H1 (cell line): ENCODE measurements around the gene C17orf113. TPM values are rescaled to one million over a fixed set of nuclear protein-coding genes. Genes with fewer than 3 reads are reported as not detected.
A peak's percentile ranks its signal among the peaks of the same experiment; 100 is the strongest.

Experiments used
- CTCF ChIA-PET: fragments of 300-600 bp; sonication (Branson Sonifier 250); formaldehyde crosslinking; loops from one replicate; lab custom pipeline; 2021; ENCODE audit not compliant: partially characterized antibody; lab: Charles Lee
- POLR2A ChIA-PET: fragments of 300-600 bp; sonication (Branson Sonifier 250); formaldehyde crosslinking; loops from one replicate; lab custom pipeline; 2021; ENCODE audit warnings: inconsistent platforms; ENCODE audit not compliant: partially characterized antibody; lab: Charles Lee
- DNase-seq, 2 experiments: peaks; one replicate each; pipeline versions ENCODE4 v3.0.0 to v3.0.0-alpha.2; 2010 to 2022; ENCODE audit warnings: low spot score in 2 of 2, low read depth in 1 of 2, mixed read lengths in 1 of 2
- FAIRE-seq: peaks from 2 replicates; lab custom pipeline; 2011; peaks lifted over from hg19 to GRCh38; lab: Jason Lieb, UNC
- H2AFZ ChIP-seq: 2 replicates; pipeline ENCODE4 v1.8.1; 2012; ENCODE audit warnings: low read length, inconsistent platforms
- H2AK5ac ChIP-seq: 2 replicates; pipeline ENCODE4 v1.6.1; 2013; ENCODE audit warnings: low read depth, low read length
- H2BK120ac ChIP-seq: replicated peaks from 2 replicates; pipeline ENCODE3; 2013; ENCODE audit warnings: low read depth, low read length, inconsistent platforms
- H2BK12ac ChIP-seq: 2 replicates; pipeline ENCODE4 v1.6.1; 2013; ENCODE audit warnings: low read depth, low read length
- H2BK15ac ChIP-seq: 2 replicates; pipeline ENCODE4 v1.6.1; 2013; ENCODE audit warnings: low read length
- H2BK20ac ChIP-seq: 2 replicates; pipeline ENCODE4 v1.6.1; 2013; ENCODE audit warnings: low read length
- H2BK5ac ChIP-seq: 2 replicates; pipeline ENCODE4 v1.6.1; 2013; ENCODE audit warnings: low read depth, low read length
- H3K14ac ChIP-seq: 2 replicates; pipeline ENCODE4 v1.6.1; 2013; ENCODE audit warnings: inconsistent platforms; ENCODE audit not compliant: insufficient read length
- H3K18ac ChIP-seq: 2 replicates; pipeline ENCODE4 v1.6.1; 2013; ENCODE audit warnings: low read length; ENCODE audit errors: extremely low read depth
- H3K23ac ChIP-seq: 2 replicates; pipeline ENCODE4 v1.6.1; 2013; ENCODE audit warnings: inconsistent platforms; ENCODE audit not compliant: insufficient read length
- H3K23me2 ChIP-seq: 2 replicates; pipeline ENCODE4 v1.6.1; 2013; ENCODE audit warnings: low read depth, low read length
- H3K27ac ChIP-seq: 2 replicates; pipeline ENCODE4 v1.6.1; 2011; ENCODE audit warnings: low read depth, low read length, inconsistent platforms
- H3K27me3 ChIP-seq, 4 experiments: replicated peaks in 1 of 4; 1 replicate in 1 of 4; 2 replicates in 3 of 4; pipeline versions ENCODE4 v1.6.1 to v1.8.1; 2011 to 2013; ENCODE audit warnings: low read length in 3 of 4, mild to moderate bottlenecking in 3 of 4, inconsistent platforms in 2 of 4, mixed read lengths in 2 of 4, moderate library complexity in 1 of 4; ENCODE audit not compliant: control insufficient read depth in 3 of 4, insufficient read depth in 3 of 4; ENCODE audit errors: extremely low read depth in 1 of 4
- H3K36me3 ChIP-seq, 4 experiments: 2 replicates each; pipeline versions ENCODE4 v1.6.1 to v1.8.1; 2011 to 2013; ENCODE audit warnings: mild to moderate bottlenecking in 4 of 4, low read length in 3 of 4, moderate library complexity in 2 of 4, control low read depth in 1 of 4, inconsistent platforms in 1 of 4; ENCODE audit not compliant: insufficient read depth in 4 of 4, control insufficient read depth in 2 of 4
- H3K4ac ChIP-seq: replicated peaks from 2 replicates; pipeline ENCODE3; 2013; ENCODE audit warnings: low read length, low read depth, mixed read lengths, inconsistent platforms; ENCODE audit not compliant: insufficient read length
- H3K4me1 ChIP-seq, 4 experiments: replicated peaks in 1 of 4; 1 replicate in 1 of 4; 2 replicates in 3 of 4; pipeline versions ENCODE4 v1.6.1 to v1.8.1; 2011 to 2013; ENCODE audit warnings: low read length in 3 of 4, inconsistent platforms in 2 of 4, mixed read lengths in 1 of 4; ENCODE audit not compliant: insufficient read depth in 4 of 4, control insufficient read depth in 3 of 4
- H3K4me2 ChIP-seq, 2 experiments: 2 replicates each; pipeline versions ENCODE4 v1.6.1 to v1.8.1; 2011 to 2013; ENCODE audit warnings: low read depth in 2 of 2, low read length in 2 of 2, control low read depth in 1 of 2, inconsistent platforms in 1 of 2, mild to moderate bottlenecking in 1 of 2; ENCODE audit not compliant: insufficient read depth in 1 of 2
- H3K4me3 ChIP-seq, 4 experiments: fragments of 200-600, 300-600 bp in 1 of 4; sonication (generic), shearing (Covaris generic), sonication (Bioruptor Twin) in 1 of 4; 2 replicates each; pipeline versions ENCODE4 v1.5.1 to v1.8.1; 2011 to 2016; ENCODE audit warnings: low read length in 4 of 4, low read depth in 3 of 4, control low read depth in 2 of 4, inconsistent platforms in 2 of 4, mild to moderate bottlenecking in 2 of 4, mixed read lengths in 1 of 4, moderate library complexity in 1 of 4; ENCODE audit not compliant: insufficient read depth in 2 of 4; ENCODE audit errors: extremely low read depth in 1 of 4
- H3K56ac ChIP-seq: replicated peaks from 2 replicates; pipeline ENCODE3; 2013; ENCODE audit warnings: low read depth, mild to moderate bottlenecking, mixed read lengths, low read length, inconsistent platforms; ENCODE audit not compliant: insufficient read length
- H3K79me1 ChIP-seq: 2 replicates; pipeline ENCODE4 v1.6.1; 2013; ENCODE audit warnings: low read depth, low read length, control low read depth
- H3K79me2 ChIP-seq, 2 experiments: 2 replicates each; pipeline versions ENCODE4 v1.6.1 to v1.8.1; 2012 to 2013; ENCODE audit warnings: low read length in 2 of 2, mild to moderate bottlenecking in 2 of 2, inconsistent platforms in 1 of 2; ENCODE audit not compliant: insufficient read depth in 2 of 2, control insufficient read depth in 1 of 2
- H3K9ac ChIP-seq, 4 experiments: replicated peaks in 1 of 4; 1 replicate in 1 of 4; 2 replicates in 3 of 4; pipeline versions ENCODE4 v1.6.1 to v1.8.1; 2011 to 2013; ENCODE audit warnings: low read depth in 3 of 4, low read length in 3 of 4, control low read depth in 2 of 4, mild to moderate bottlenecking in 2 of 4, moderate library complexity in 2 of 4, inconsistent platforms in 1 of 4; ENCODE audit errors: extremely low read depth in 1 of 4
- H3K9me3 ChIP-seq, 2 experiments: 2 replicates each; pipeline versions ENCODE4 v1.6.1 to v1.8.1; 2012 to 2013; ENCODE audit warnings: mild to moderate bottlenecking in 2 of 2, moderate library complexity in 2 of 2, control low read depth in 1 of 2, inconsistent platforms in 1 of 2, low read depth in 1 of 2, low read length in 1 of 2, mixed read lengths in 1 of 2; ENCODE audit not compliant: insufficient read depth in 2 of 2
- H4K20me1 ChIP-seq, 2 experiments: replicated peaks in 1 of 2; 2 replicates each; pipeline versions ENCODE3 to v1.8.1; 2011 to 2013; ENCODE audit warnings: inconsistent platforms in 2 of 2, low read length in 2 of 2, mild to moderate bottlenecking in 1 of 2; ENCODE audit not compliant: insufficient read depth in 2 of 2, control insufficient read depth in 1 of 2
- H4K5ac ChIP-seq: 2 replicates; pipeline ENCODE4 v1.6.1; 2013; ENCODE audit warnings: low read length, low read depth, mixed read lengths, inconsistent platforms; ENCODE audit not compliant: insufficient read length
- H4K8ac ChIP-seq: 2 replicates; pipeline ENCODE4 v1.8.0; 2013; ENCODE audit warnings: mild to moderate bottlenecking, moderate library complexity, low read length, inconsistent platforms; ENCODE audit not compliant: insufficient read depth; ENCODE audit errors: extremely low read depth
- H4K91ac ChIP-seq: replicated peaks from 2 replicates; pipeline ENCODE3; 2013; ENCODE audit warnings: low read length, mixed read lengths, inconsistent platforms; ENCODE audit not compliant: insufficient read length
- CTCF ChIP-seq, 3 experiments: IDR thresholded peaks; 1 replicate in 2 of 3; 2 replicates in 1 of 3; pipeline versions ENCODE4 v1.5.1 to v1.6.1; 2011; ENCODE audit warnings: low read length in 3 of 3, mild to moderate bottlenecking in 3 of 3, inconsistent platforms in 2 of 3, low read depth in 1 of 3, moderate library complexity in 1 of 3; ENCODE audit not compliant: insufficient read depth in 1 of 3; ENCODE audit errors: control extremely low read depth in 1 of 3
- RBBP5 ChIP-seq: IDR thresholded peaks from 2 replicates; pipeline ENCODE4 v1.7.1; 2012; ENCODE audit warnings: low read depth, mild to moderate bottlenecking, inconsistent platforms, low read length, moderate library complexity, borderline replicate concordance
- SP1 ChIP-seq: IDR thresholded peaks from 2 replicates; pipeline ENCODE4 v1.6.1; 2011; ENCODE audit warnings: low read depth, low read length
- SP2 ChIP-seq: IDR thresholded peaks from 2 replicates; pipeline ENCODE4 v1.6.1; 2012; ENCODE audit warnings: mild to moderate bottlenecking, low read length, inconsistent platforms
- TAF1 ChIP-seq: IDR thresholded peaks from 2 replicates; pipeline ENCODE4 v1.6.1; 2011; ENCODE audit warnings: mild to moderate bottlenecking, low read depth, low read length
- YY1 ChIP-seq: IDR thresholded peaks from 2 replicates; pipeline ENCODE4 v1.6.1; 2011; ENCODE audit warnings: low read depth, mild to moderate bottlenecking, low read length
- WGBS, 2 experiments: shearing (Covaris generic) in 1 of 2; methylation state at CpG; one replicate each; pipeline versions ENCODE4 v1.1.6 to v1.1.7; 2013 to 2015; ENCODE audit warnings: low lambda C conversion rate in 2 of 2, mixed read lengths in 2 of 2, inconsistent platforms in 1 of 2, low coverage in 1 of 2, missing lambda C conversion rate in 1 of 2; ENCODE audit not compliant: insufficient replicate concordance in 2 of 2, insufficient coverage in 1 of 2, insufficient read length in 1 of 2; ENCODE audit errors: extremely low coverage in 1 of 2, missing lambda C conversion rate in 1 of 2; 5-methylcytosine and 5-hydroxymethylcytosine counted together
- long read RNA-seq, 2 experiments: library from RNA in 1 of 2; library from capped mRNA in 1 of 2; stranded (forward); transcript quantifications; one replicate each; pipeline ENCODE4 v2.0.0, GENCODE V29; 2021; ENCODE audit warnings: inconsistent platforms in 1 of 2
- polyA minus RNA-seq, 3 experiments: library from RNA; depleted of rRNA, polyadenylated mRNA; stranded (reverse); fragments of >200 nt; gene quantifications; 1 replicate in 2 of 3; 2 replicates in 1 of 3; pipeline ENCODE4 v1.2.3, GENCODE V29; 2011
- polyA plus RNA-seq, 7 experiments: library from polyadenylated mRNA; depleted of rRNA in 3 of 7; stranded (reverse) in 5 of 7; unstranded in 2 of 7; fragments of >200 nt in 5 of 7; fragments of 200-250 nt in 2 of 7; gene quantifications; 1 replicate in 5 of 7; 2 replicates in 1 of 7; 4 replicates in 1 of 7; pipeline versions ENCODE4 v1.2.1 to v1.2.3, GENCODE V29; 2011 to 2013; ENCODE audit warnings: missing spikeins in 2 of 7, mixed read lengths in 2 of 7
- total RNA-seq: library from RNA; stranded (reverse); fragmentation: NEBNext Ultra II Directional; extraction: Animal tissue kit (Norgen Biotek cat#: 25700); gene quantifications from 2 replicates; pipeline ENCODE4 v1.2.1, GENCODE V29; 2021

Gene C17orf113
- total RNA-seq: 1.4 TPM in 2 replicates
- 1.0 and 1.5 TPM in 2 replicates for polyA plus RNA-seq (2011; rRNA removed)
- polyA plus RNA-seq (2011; cell fraction: cytosol; rRNA removed): 1.1 TPM
- polyA plus RNA-seq (2011; cell fraction: nucleus; rRNA removed): 1.8 TPM
- 0.64 to 1.3 TPM (median 1.1 TPM) in 4 replicates for polyA plus RNA-seq (2012, experiment 1 of 2)
- polyA plus RNA-seq (2012, experiment 2 of 2): 0.63 TPM
- polyA plus RNA-seq (2013, experiment 1 of 2): 0.61 TPM
- polyA plus RNA-seq (2013, experiment 2 of 2): 0.57 TPM
- 1.1 and 1.4 TPM in 2 replicates for polyA minus RNA-seq (2011; rRNA and poly(A)+ RNA removed)
- polyA minus RNA-seq (2011; cell fraction: cytosol; rRNA and poly(A)+ RNA removed): 1.5 TPM
- 1.8 TPM for polyA minus RNA-seq (2011; cell fraction: nucleus; rRNA and poly(A)+ RNA removed)
- long read RNA-seq, experiment 1, partial matches to known transcripts: 0 of 2 reads
- long read RNA-seq, experiment 1, other reads (novel, unspliced or antisense): 2 of 2 reads
- long read RNA-seq, experiment 2: 0 reads

GRCh38 chr17:42050393-42051012 lies at the start of gene C17orf113:
Gene C17orf113, minus strand, starts transcription at chr17:42050601. Its CDS starts 7,225 bp downstream, at chr17:42043376.
- Histone ChIP-seq H3K27ac (no peak within 1 kb of the TSS), H2AFZ (peak within 1 kb of the TSS; percentile 81; the same call in 1 of the 2 replicates), H2BK5ac (peak within 1 kb of the TSS; percentile 83; the same call in 1 of the 2 replicates), H2BK15ac (0 out of 2 replicates have a peak within 1 kb of the TSS, but pooled peaks have one; percentile 21), H3K23me2 (peaks cover 8% of the 10 kb centered on the region; the same call in 1 of the 2 replicates), H3K9ac (peak within 1 kb of the TSS in 1 of 4 experiments; percentile 22; a peak in 2 of 7 replicates), H4K20me1 (no peaks in the 10 kb centered on the region), H3K79me1 (no peaks in the 10 kb centered on the region), H3K4ac (peak within 1 kb of the TSS; percentile 29), H3K4me1 (peaks cover 0 to 23% (median 12%) of the 10 kb centered on the region in 4 experiments; a peak in 6 of 7 replicates), H3K4me3 (peak within 1 kb of the TSS; percentile 40 to 73 (median 62)), H3K56ac (peak within 1 kb of the TSS; percentile 11), H3K4me2 (peak within 1 kb of the TSS; percentile 65 to 96), H2BK120ac (no peak within 1 kb of the TSS), H3K27me3 (peaks cover 0 to 4% (median 1%) of the 10 kb centered on the region in 4 experiments; a peak in 3 of 7 replicates), H4K91ac (peak within 1 kb of the TSS; percentile 86), H3K36me3 (no peaks in the 10 kb centered on the region), H4K8ac (peak within 1 kb of the TSS; percentile 35), H2AK5ac (no peak within 1 kb of the TSS), H3K14ac (no peak within 1 kb of the TSS), H3K23ac (no peak within 1 kb of the TSS), H3K18ac (peak within 1 kb of the TSS; percentile 51; the same call in 1 of the 2 replicates), H3K9me3 (no peaks in the 10 kb centered on the region), H2BK20ac (0 out of 2 replicates have a peak within 1 kb of the TSS, but pooled peaks have one; percentile 73), H3K79me2 (no peaks in the 10 kb centered on the region), H2BK12ac (peak within 1 kb of the TSS; percentile 27; the same call in 1 of the 2 replicates), H4K5ac (peak within 1 kb of the TSS; percentile 21)
- POLR2A ChIA-PET: interaction anchor here (1.1 to 1.8 kb wide), 4 partner anchors 10 to 48 kb away, joined by 4 to 5 read pairs (median 4); partner anchors contain the start of genes DNAJC7 and ZNF385C
- WGBS, 2 experiments: 2% methylated on average over 45 of the region's 65 CpGs; no CpG with 5 or more reads in 1 of the 2 experiments
- CTCF ChIA-PET: interaction anchor here (0.9 to 38.8 kb wide), 20 partner anchors 9 to 92 kb away, joined by 3 to 1084 read pairs (median 5); partner anchors contain the start of genes DHX58, HSPB9, KAT2A and NKIRAS2
- FAIRE-seq (no peak), DNase-seq (peak in 1 of 2 experiments; percentile 76)
- TF ChIP-seq YY1 (peak; percentile 87), TAF1 (peak; percentile 65; the same call in 1 of the 2 replicates), SP1 (no peak), CTCF (IDR thresholded peaks at IDR 0.05; ENCODE audit: control extremely low read depth in 1 of 3, insufficient read depth in 1 of 3, low read depth in 1 of 3, low read length in 3 of 3) (peak; percentile 26 to 68 (median 64)), RBBP5 (peak; percentile 11; the same call in 1 of the 2 replicates), SP2 (peak; percentile 22; the same call in 1 of the 2 replicates)
